ENCODE data around the gene TMEFF1. TPM values are rescaled to one million over a fixed set of nuclear protein-coding genes. Genes with fewer than 3 reads are reported as not detected.

The TMEFF1 gene
- 0.80 TPM for total RNA-seq
- long read RNA-seq: 0 reads

DNA sequence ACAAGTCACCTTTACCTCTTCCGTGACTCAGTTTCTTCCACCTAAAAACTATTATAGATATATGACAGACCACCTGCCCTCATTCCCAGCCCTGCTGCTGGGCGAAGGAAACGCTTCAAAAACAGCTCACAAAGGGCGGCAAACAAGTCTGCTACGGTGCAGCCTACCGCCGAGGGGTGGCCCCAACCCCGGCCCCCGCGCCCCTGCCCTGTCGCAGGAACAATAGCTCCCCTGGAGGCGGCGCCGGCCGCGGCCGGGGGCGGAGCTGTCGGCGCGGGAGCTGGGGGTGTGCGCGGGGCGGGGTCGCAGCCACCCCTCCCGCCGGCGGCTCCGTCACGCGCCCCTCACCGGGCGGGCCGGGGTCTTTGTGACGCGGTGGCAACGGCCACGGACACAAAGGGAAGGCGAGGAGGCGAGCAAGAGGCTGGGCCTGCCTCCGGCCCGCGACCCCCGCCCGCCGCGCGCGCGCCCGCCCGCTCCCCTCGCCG lies at the start of gene TMEFF1:
Gene TMEFF1 (plus strand): TSS at position 362 of the 488 bp plus-strand sequence. CDS start 396 bp downstream, outside the sequence.
- Histone ChIP-seq H3K27me3 (ENCODE audit: low read depth) (peaks cover 16% of the 10 kb centered on the region), H3K36me3 (no peaks in the 10 kb centered on the region), H3K27ac (no peak within 1 kb of the TSS), H3K9me3 (no peaks in the 10 kb centered on the region), H3K4me3 (peak within 1 kb of the TSS; percentile 60), H3K4me1 (peaks cover 10% of the 10 kb centered on the region)
- intact Hi-C loops (cut with DNase I): no loop called here
- peak; percentile 48 to 69 for ATAC-seq
- TF ChIP-seq, protein P1, sequence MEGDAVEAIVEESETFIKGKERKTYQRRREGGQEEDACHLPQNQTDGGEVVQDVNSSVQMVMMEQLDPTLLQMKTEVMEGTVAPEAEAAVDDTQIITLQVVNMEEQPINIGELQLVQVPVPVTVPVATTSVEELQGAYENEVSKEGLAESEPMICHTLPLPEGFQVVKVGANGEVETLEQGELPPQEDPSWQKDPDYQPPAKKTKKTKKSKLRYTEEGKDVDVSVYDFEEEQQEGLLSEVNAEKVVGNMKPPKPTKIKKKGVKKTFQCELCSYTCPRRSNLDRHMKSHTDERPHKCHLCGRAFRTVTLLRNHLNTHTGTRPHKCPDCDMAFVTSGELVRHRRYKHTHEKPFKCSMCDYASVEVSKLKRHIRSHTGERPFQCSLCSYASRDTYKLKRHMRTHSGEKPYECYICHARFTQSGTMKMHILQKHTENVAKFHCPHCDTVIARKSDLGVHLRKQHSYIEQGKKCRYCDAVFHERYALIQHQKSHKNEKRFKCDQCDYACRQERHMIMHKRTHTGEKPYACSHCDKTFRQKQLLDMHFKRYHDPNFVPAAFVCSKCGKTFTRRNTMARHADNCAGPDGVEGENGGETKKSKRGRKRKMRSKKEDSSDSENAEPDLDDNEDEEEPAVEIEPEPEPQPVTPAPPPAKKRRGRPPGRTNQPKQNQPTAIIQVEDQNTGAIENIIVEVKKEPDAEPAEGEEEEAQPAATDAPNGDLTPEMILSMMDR (IDR thresholded peaks at IDR 0.05): no peak
- DNase-seq: no peak

DNA sequence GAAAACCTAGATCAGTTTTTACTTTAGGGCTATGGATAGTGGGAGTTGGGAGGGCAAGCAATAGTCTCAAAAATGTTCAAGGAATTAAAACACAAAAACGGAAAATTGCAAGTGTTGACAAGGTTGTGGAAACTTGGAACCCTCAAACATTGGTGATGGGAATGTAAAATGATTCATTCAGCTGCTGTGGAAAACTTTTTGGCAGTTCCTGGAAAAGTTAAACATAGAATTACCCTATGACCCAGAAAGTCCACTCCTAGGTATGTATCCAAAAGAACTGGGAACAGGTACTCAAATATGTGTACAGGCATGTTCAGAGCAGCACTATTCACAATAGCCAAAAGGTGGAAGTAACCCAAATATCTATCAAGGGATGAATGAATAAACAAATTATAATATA lies 47.2 kb upstream of the TMEFF1 start:
- TF ChIP-seq, protein P1 (IDR thresholded peaks at IDR 0.05): no peak
- Histone ChIP-seq H3K9me3 (no peaks in the 10 kb centered on the region), H3K4me1 (peaks cover 28% of the 10 kb centered on the region), H3K27me3 (ENCODE audit: low read depth) (no peaks in the 10 kb centered on the region), H3K27ac (peak overlapping the region; percentile 86), H3K4me3 (peak overlapping the region; percentile 65), H3K36me3 (no peaks in the 10 kb centered on the region)
- intact Hi-C loops (cut with DNase I): no loop called here
- DNase-seq: no peak
- ATAC-seq: no peak

- Histone ChIP-seq H3K4me3 (peak overlapping the region; percentile 65), H3K36me3 (no peaks in the 10 kb centered on the region), H3K9me3 (no peaks in the 10 kb centered on the region), H3K4me1 (peaks cover 28% of the 10 kb centered on the region), H3K27me3 (ENCODE audit: low read depth) (no peaks in the 10 kb centered on the region), H3K27ac (peak overlapping the region; percentile 86)
- intact Hi-C loops (cut with DNase I): no loop called here
- TF ChIP-seq, protein P1 (IDR thresholded peaks at IDR 0.05): no peak
- no peak for ATAC-seq
- DNase-seq: no peak
Measured at GRCh38 chr9:100426189-100426529, 46.8 kb upstream of the TMEFF1 start.

DNA sequence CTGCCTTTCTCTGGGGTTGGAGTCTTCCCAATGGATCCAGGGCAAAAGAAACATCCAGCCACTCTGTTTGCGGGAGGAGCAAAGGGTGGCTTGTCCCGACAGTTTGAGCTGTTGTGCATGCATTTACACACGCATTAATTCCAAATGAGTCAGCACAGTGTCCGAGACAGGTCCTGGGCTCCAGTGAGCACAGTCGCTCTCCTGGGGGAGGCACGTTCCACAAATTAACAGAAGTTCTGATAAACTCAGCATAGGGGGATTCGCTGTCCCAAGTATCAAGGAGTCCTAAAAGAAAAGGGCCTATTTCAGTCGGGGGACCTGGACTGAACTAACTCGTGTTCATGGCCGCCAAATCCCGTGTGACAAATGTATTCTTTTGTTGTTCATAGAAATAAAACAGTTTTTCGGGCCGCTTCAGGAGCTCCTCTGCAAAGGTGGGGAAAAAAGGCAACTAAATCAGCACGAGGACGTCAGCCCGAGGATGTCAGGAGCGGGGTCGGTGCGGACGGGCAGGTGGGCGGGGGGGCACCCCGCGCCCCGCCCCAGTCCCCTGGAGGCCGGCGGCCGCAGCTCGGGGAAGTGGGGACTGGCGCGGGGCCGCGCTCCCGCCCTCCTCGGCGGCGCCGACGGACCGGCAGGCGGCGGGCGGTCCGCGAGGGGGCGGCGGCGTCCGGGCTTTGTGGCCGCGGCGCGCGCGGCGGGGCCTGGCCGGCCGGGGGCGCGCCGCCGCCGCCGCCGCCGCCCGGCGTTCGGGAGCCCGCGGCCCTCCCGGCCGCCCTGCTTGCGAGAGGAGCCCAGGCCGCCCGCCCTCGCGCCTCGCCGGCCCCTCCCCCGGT lies 46.2 kb upstream of the TMEFF1 start, which contains the start of gene MSANTD3:
Gene MSANTD3 (plus strand): TSS at position 614 of the 836 bp plus-strand sequence. CDS start 14,796 bp downstream, outside the sequence.
- H3K4me1 ChIP-seq: peaks cover 28% of the 10 kb centered on the region
- peak within 1 kb of the TSS; percentile 77 for H3K4me3 ChIP-seq
- TF ChIP-seq, protein P1 (IDR thresholded peaks at IDR 0.05): no peak
- no peaks in the 10 kb centered on the region for H3K9me3 ChIP-seq
- H3K27me3 ChIP-seq (ENCODE audit: low read depth): no peaks in the 10 kb centered on the region
- DNase-seq (peak; percentile 76), ATAC-seq (peak; percentile 91 to 92)
- intact Hi-C loops (cut with DNase I): no loop called here
- H3K36me3 ChIP-seq: no peaks in the 10 kb centered on the region
- H3K27ac ChIP-seq: peak within 1 kb of the TSS; percentile 86

GRCh38 chr9:100427366-100428263 lies 45.3 kb upstream of the TMEFF1 start:
- TF ChIP-seq, protein P1 (IDR thresholded peaks at IDR 0.05): no peak
- H3K4me3 ChIP-seq: peak overlapping the region; percentile 77
- no peaks in the 10 kb centered on the region for H3K27me3 ChIP-seq (ENCODE audit: low read depth)
- H3K4me1 ChIP-seq: peaks cover 28% of the 10 kb centered on the region
- H3K9me3 ChIP-seq: no peaks in the 10 kb centered on the region
- intact Hi-C loops (cut with DNase I): no loop called here
- DNase-seq: peak; percentile 65
- ATAC-seq: peak; percentile 59 to 61
- no peaks in the 10 kb centered on the region for H3K36me3 ChIP-seq
- peak overlapping the region; percentile 79 for H3K27ac ChIP-seq
